DMS114 treated with DMSO at 0.1 percent for 48 hours (cell line): ENCODE measurements around the gene C1orf116.
A peak's percentile ranks its signal among the peaks of the same experiment; 100 is the strongest.

Experiments used
- DNase-seq: peaks from one replicate; lab custom pipeline; 2025; ENCODE audit not compliant: unreplicated experiment; lab: John Stamatoyannopoulos, UW

Gene C1orf116

GRCh38 chr1:207000651-207001291, 31.8 kb downstream of the C1orf116 start:
- no peak for DNase-seq

GRCh38 chr1:206998816-206999215, 33.7 kb downstream of the C1orf116 start:
- DNase-seq: no peak

- DNase-seq: no peak
Observed at GRCh38 chr1:206992790-206993189, 39.8 kb downstream of the C1orf116 start.

- no peak for DNase-seq
Observed at GRCh38 chr1:206987873-206988272, 44.7 kb downstream of the C1orf116 start.

- no peak for DNase-seq
Observed at GRCh38 chr1:206986885-206987284, 45.7 kb downstream of the C1orf116 start.

GRCh38 chr1:206986402-206986801, 46.2 kb downstream of the C1orf116 start:
- no peak for DNase-seq

- no peak for DNase-seq
Observed at GRCh38 chr1:206985162-206985749, 47.3 kb downstream of the C1orf116 start.

- peak; percentile 35 for DNase-seq
Observed at GRCh38 chr1:206982216-206982615, 50.3 kb downstream of the C1orf116 start.

- DNase-seq: peak; percentile 8
Observed at GRCh38 chr1:206979379-206980043, 53.0 kb downstream of the C1orf116 start.

- no peak for DNase-seq
Observed at GRCh38 chr1:206978259-206978658, 54.3 kb downstream of the C1orf116 start.

- DNase-seq: no peak
Observed at GRCh38 chr1:206975306-206975705, 57.2 kb downstream of the C1orf116 start.

GRCh38 chr1:206974140-206974539, 58.4 kb downstream of the C1orf116 start:
- DNase-seq: no peak

- DNase-seq: no peak
Observed at GRCh38 chr1:206972728-206973127, 59.8 kb downstream of the C1orf116 start.

- DNase-seq: no peak
Observed at GRCh38 chr1:206971029-206971655, 61.4 kb downstream of the C1orf116 start.

- DNase-seq: no peak
Observed at GRCh38 chr1:206970446-206970845, 62.1 kb downstream of the C1orf116 start, which contains the start of gene FCAMR. Gene FCAMR (minus strand): TSS chr1:206970460. CDS start chr1:206970125, 335 bp downstream.

GRCh38 chr1:206969090-206969489, 63.5 kb downstream of the C1orf116 start:
- DNase-seq: no peak
